ENCODE data around the gene MICALL1. TPM values are rescaled to one million over a fixed set of nuclear protein-coding genes. Genes with fewer than 3 reads are reported as not detected.

Gene MICALL1
- total and polyA plus RNA-seq, 4 experiments from 2014 or later, result 0.77 to 31.0 (median 17.6) TPM

DNA sequence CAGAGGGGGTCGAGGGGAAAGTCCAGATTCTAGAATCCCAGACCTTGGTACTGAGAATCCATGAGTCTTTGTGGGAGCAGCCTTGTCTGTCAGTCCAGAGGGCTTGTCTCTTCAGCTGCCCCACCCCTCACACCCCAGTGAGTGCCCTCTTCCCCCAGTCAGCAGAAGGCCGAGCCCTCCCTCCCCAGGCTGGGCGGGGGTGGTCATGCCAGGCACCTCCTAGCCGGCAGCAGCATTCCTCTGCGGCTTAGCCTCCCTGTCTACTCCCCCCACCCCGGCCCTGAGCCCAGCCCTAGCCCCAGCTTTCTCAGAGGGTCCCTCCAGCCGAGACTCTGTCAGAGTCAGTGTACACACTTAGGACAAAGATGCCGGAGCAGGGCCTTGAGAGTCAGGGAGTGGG, 73.7 kb downstream of the MICALL1 start:
- Histone ChIP-seq H3K36me3 (ENCODE audit: insufficient read depth, low read length) (no peaks in the 10 kb centered on the region), H3K27me3 (ENCODE audit: insufficient read depth, low read length) (no peaks in the 10 kb centered on the region), H3K9me3 (ENCODE audit: control insufficient read depth in 1 of 2, low read length in 2 of 2) (no peaks in the 10 kb centered on the region), H3K27ac (ENCODE audit: low read depth, low read length) (no peak overlapping the region), H3K4me3 (ENCODE audit: low read length in 2 of 2) (no peak overlapping the region), H3K4me1 (ENCODE audit: insufficient read depth, low read length) (no peaks in the 10 kb centered on the region)
- ChIA-PET CTCF (ENCODE audit: partially characterized antibody) (no interaction called here), POLR2A (ENCODE audit: partially characterized antibody) (no interaction called here)
- Mint-ChIP-seq H3K27ac (no peak overlapping the region), H3K4me1 (peaks cover 0 to 2% (median under 1%) of the 10 kb centered on the region in 4 donors), H3K4me3 (no peak overlapping the region), H3K9me3 (no peaks in the 10 kb centered on the region), H3K27me3 (no peaks in the 10 kb centered on the region), H3K36me3 (peaks cover 9 to 11% of the 10 kb centered on the region in 2 donors)
- no peak for DNase-seq
- intact Hi-C loops (cut with micrococcal nuclease), result no loop called here

DNA sequence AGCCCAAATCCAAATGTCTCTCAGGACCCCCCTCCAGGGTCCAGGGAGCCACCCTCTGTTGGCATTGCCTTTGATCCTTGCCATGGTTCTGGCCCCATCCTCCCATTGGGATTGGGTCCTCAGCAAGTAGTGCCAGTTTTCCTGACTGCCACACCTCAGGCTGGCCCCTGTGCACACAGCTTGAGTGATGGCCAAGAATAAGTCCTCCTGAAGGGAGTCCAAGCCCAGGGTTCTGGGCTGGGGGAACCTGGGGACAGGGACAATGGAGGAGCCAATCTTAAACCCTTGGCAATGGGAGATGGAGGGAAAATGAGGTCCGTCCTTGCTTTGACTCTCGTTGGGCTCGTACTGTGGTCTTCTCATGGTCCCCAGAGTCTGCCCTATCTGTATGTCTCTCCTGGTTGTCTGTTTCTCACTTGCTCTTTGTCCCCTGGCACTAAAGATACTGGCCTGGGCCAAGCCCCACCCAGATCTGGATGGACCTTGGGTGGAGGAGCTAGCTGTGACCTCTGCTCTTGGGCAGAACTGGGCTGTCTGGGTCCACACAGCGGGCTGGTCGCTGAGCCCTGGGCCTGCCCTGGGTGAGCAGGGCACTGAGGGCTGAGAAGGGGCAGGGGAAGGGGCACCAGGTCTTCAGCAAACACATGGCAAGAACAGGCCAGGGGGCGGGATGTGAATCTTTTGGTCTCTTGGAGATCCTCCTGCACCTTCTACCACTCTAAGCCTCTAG, 75.3 kb downstream of the MICALL1 start:
- no peaks in the 10 kb centered on the region for H3K27me3 Mint-ChIP-seq
- H3K4me1 ChIP-seq (ENCODE audit: insufficient read depth, low read length), result no peaks in the 10 kb centered on the region
- H3K9me3 Mint-ChIP-seq, result no peaks in the 10 kb centered on the region
- DNase-seq, result no peak
- no peaks in the 10 kb centered on the region for H3K9me3 ChIP-seq (ENCODE audit: control insufficient read depth in 1 of 2, low read length in 2 of 2)
- H3K27ac Mint-ChIP-seq, result peak overlapping the region in 1 of 7 donors; percentile 30
- H3K36me3 ChIP-seq (ENCODE audit: insufficient read depth, low read length), result no peaks in the 10 kb centered on the region
- H3K27me3 ChIP-seq (ENCODE audit: insufficient read depth, low read length), result no peaks in the 10 kb centered on the region
- no peaks in the 10 kb centered on the region for H3K4me1 Mint-ChIP-seq
- H3K36me3 Mint-ChIP-seq, result peaks cover 0 to 4% of the 10 kb centered on the region in 2 donors
- no peak overlapping the region for H3K4me3 ChIP-seq (ENCODE audit: low read length in 2 of 2)
- no peak overlapping the region for H3K27ac ChIP-seq (ENCODE audit: low read depth, low read length)
- CTCF ChIA-PET (ENCODE audit: partially characterized antibody), result no interaction called here
- POLR2A ChIA-PET (ENCODE audit: partially characterized antibody), result no interaction called here
- H3K4me3 Mint-ChIP-seq, result no peak overlapping the region
- intact Hi-C loops (cut with micrococcal nuclease), result no loop called here

DNA sequence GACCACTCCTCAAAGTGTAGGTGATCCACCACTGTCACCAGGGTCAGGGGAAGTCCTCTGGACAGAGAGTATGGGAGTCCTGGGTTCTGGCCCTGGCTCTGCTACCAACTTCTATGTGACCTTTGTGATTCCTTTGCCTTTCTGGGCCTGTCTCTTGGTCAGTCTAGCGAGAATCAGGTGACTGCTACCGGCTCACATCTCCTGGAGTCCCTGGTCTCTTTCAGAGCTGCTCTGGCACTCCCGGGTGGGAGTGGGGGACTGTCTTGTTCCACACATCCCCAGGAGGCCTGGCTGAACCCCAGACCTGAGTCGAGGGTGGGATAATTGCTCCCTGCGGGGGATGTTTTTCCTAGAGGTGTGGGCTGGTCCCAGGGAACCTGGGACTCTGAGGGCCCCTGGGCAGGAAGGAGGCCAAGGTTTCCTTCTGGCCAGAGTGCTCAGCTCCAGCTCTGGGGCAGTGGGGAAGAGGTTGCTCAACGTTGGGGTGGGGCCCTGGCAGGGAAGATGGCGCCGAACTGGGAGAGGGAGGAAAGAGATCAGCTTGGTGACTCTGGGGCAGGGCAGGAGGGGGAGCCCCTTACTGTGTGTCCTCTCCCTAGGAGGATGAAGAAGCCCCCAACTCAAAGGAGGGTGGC, 76.2 kb downstream of the MICALL1 start:
- POLR2A ChIA-PET (ENCODE audit: partially characterized antibody), result no interaction called here
- Histone ChIP-seq H3K9me3 (ENCODE audit: control insufficient read depth in 1 of 2, low read length in 2 of 2) (no peaks in the 10 kb centered on the region), H3K4me1 (ENCODE audit: insufficient read depth, low read length) (no peaks in the 10 kb centered on the region), H3K27me3 (ENCODE audit: insufficient read depth, low read length) (no peaks in the 10 kb centered on the region), H3K4me3 (ENCODE audit: low read length in 2 of 2) (no peak overlapping the region), H3K27ac (ENCODE audit: low read depth, low read length) (no peak overlapping the region), H3K36me3 (ENCODE audit: insufficient read depth, low read length) (no peaks in the 10 kb centered on the region)
- intact Hi-C loops (cut with micrococcal nuclease), result no loop called here
- Mint-ChIP-seq H3K4me3 (no peak overlapping the region), H3K9me3 (no peaks in the 10 kb centered on the region), H3K4me1 (no peaks in the 10 kb centered on the region), H3K36me3 (peaks cover 0 to 4% of the 10 kb centered on the region in 2 donors), H3K27me3 (no peaks in the 10 kb centered on the region), H3K27ac (no peak overlapping the region)
- CTCF ChIA-PET (ENCODE audit: partially characterized antibody), result no interaction called here
- no peak for DNase-seq

DNA sequence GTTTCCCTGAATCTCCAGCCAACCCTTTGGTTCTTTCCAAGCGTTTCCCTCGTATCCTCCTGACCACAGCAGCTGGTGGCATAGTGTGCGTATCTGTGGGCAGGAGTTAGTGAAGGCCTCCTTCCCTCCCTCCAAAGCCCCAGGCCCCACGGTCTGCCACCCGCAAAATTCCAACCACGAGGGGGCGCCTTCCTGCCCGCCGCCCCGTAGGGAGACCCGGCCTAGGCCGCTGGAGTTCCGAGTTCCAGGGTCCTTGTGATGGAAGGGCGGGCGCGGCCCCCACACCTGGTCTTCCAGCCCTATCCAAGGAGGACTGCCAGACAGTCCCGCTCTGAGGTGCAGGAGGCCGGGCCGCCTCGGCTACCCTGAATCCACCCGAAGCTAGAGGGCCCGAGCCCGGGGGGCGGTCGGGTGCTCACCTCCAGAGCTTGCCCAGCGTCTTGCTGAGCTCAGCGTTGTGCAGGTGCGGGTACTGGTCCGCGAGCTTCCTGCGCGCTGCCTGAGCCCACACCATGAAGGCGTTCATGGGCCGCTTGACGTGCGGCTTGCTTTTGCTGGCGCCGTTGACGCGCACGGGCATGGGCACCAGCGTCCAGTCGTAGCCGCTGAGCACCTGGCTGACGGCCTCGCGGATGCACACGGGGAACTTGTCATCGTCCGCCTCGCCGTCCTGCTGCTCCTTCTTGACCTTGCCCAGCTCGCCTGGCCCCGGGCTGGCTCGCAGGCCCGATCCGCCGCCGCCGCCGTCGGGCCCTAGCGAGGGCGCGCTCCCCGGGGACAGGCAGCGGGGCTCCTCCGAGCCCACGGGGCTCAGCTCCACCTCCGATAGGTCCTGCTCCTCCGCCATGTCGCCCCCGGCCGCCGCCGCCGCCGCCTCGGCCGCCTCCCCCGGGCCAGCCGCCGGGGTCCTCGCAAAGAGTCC, 77.1 kb downstream of the MICALL1 start:
- no peak for DNase-seq
- POLR2A ChIA-PET (ENCODE audit: partially characterized antibody), result no interaction called here
- Histone ChIP-seq H3K4me1 (ENCODE audit: insufficient read depth, low read length) (no peaks in the 10 kb centered on the region), H3K4me3 (ENCODE audit: low read length in 2 of 2) (no peak overlapping the region), H3K36me3 (ENCODE audit: insufficient read depth, low read length) (no peaks in the 10 kb centered on the region), H3K9me3 (ENCODE audit: control insufficient read depth in 1 of 2, low read length in 2 of 2) (no peaks in the 10 kb centered on the region), H3K27me3 (ENCODE audit: insufficient read depth, low read length) (no peaks in the 10 kb centered on the region), H3K27ac (ENCODE audit: low read depth, low read length) (no peak overlapping the region)
- H3K4me1 Mint-ChIP-seq, result no peaks in the 10 kb centered on the region
- peaks cover 0 to 3% of the 10 kb centered on the region in 2 donors for H3K36me3 Mint-ChIP-seq
- H3K27ac Mint-ChIP-seq, result no peak overlapping the region
- intact Hi-C loops (cut with micrococcal nuclease), result no loop called here
- CTCF ChIA-PET (ENCODE audit: partially characterized antibody), result no interaction called here
- H3K27me3 Mint-ChIP-seq, result no peaks in the 10 kb centered on the region
- no peaks in the 10 kb centered on the region for H3K9me3 Mint-ChIP-seq
- no peak overlapping the region for H3K4me3 Mint-ChIP-seq

DNA sequence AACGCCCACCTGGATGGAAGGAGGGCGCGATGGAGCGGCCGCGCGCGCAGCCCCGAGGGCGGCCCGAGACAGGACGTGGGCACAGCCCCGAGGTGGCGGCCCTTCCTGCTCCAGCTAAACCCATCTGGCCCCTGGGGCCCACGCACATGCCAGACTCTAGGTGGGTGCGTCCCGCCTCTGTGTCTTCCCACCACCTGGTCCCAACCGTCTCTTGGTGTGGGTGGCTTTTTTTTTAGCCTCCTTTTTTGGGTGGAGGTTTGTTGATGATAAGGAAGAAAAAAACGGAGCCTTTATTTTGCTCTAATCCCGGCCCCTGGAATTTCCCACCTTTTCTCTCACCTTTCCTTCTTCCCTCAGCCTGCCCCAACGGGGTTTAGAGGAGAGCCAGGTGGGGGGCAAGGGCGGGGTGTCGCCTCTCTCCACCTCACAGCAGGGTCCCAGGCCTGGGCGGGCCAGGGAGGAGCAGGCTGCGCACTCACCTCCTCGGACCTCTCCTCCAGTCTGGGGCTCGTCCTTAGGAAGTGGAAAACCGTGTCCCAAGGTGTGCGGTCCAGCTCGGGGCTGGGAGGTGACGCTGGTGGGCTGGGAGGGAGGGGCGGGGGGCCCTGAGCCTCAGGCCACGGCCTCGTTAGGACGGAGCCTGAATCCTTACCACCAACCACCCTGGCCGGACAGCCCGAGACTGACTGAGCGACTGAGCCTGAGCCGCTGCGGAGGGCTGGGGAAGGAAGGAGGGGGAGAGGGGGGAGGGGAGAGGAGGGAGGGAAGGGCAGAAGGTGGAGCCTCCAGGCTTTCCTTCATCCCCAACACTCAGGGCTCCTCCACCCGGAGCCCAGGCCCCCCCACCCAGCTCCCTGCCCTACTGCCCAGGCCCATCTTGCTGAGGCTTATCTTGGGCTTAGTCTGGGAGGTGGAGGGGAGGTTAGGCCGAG, 78.0 kb downstream of the MICALL1 start, which contains the start of gene SOX10:
Gene SOX10, minus strand, starts transcription at position 696 of the 932 bp plus-strand sequence. CDS start 771 bp downstream, outside the sequence.
- Mint-ChIP-seq H3K27me3 (no peaks in the 10 kb centered on the region), H3K4me3 (no peak within 1 kb of the TSS), H3K9me3 (no peaks in the 10 kb centered on the region), H3K4me1 (no peaks in the 10 kb centered on the region), H3K27ac (no peak within 1 kb of the TSS), H3K36me3 (peaks cover 0 to 3% of the 10 kb centered on the region in 2 donors)
- no peak within 1 kb of the TSS for H3K27ac ChIP-seq (ENCODE audit: low read depth, low read length)
- no peak within 1 kb of the TSS for H3K4me3 ChIP-seq (ENCODE audit: low read length in 2 of 2)
- H3K4me1 ChIP-seq (ENCODE audit: insufficient read depth, low read length), result no peaks in the 10 kb centered on the region
- no peak for DNase-seq
- no peaks in the 10 kb centered on the region for H3K36me3 ChIP-seq (ENCODE audit: insufficient read depth, low read length)
- H3K9me3 ChIP-seq (ENCODE audit: control insufficient read depth in 1 of 2, low read length in 2 of 2), result no peaks in the 10 kb centered on the region
- ChIA-PET POLR2A (ENCODE audit: partially characterized antibody) (no interaction called here), CTCF (ENCODE audit: partially characterized antibody) (no interaction called here)
- no peaks in the 10 kb centered on the region for H3K27me3 ChIP-seq (ENCODE audit: insufficient read depth, low read length)
- intact Hi-C loops (cut with micrococcal nuclease), result no loop called here

DNA sequence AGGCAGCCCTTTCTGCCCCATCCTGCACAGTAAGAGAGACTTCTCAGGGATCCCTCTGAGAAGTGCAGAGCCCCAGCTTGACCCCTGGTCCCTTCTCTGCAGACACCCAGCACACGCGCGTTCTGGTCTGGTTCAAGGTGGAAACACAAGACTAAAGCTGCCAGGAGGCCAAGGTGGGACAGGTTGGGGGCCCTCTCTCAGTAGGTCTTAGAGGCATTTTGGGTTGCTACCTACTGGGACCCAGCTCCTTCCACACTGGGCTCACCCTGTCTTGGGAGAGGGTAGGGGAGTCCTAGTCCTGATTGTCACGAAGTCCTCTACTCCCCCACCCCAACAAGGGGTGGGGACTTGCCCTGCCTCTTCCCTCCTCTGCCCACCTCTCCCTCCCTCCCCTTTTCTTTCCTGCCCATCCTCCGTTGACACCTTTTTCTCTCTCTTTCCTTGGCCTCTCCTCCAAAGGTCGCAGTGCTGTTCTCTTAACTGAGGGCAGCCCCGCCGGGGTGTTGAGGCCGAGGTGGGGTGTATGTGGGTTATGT, 79.0 kb downstream of the MICALL1 start:
- Histone ChIP-seq H3K4me1 (ENCODE audit: insufficient read depth, low read length) (no peaks in the 10 kb centered on the region), H3K27ac (ENCODE audit: low read depth, low read length) (no peak overlapping the region), H3K4me3 (ENCODE audit: low read length in 2 of 2) (no peak overlapping the region), H3K36me3 (ENCODE audit: insufficient read depth, low read length) (no peaks in the 10 kb centered on the region), H3K9me3 (ENCODE audit: control insufficient read depth in 1 of 2, low read length in 2 of 2) (no peaks in the 10 kb centered on the region), H3K27me3 (ENCODE audit: insufficient read depth, low read length) (no peaks in the 10 kb centered on the region)
- intact Hi-C loops (cut with micrococcal nuclease), result no loop called here
- Mint-ChIP-seq H3K9me3 (no peaks in the 10 kb centered on the region), H3K27me3 (no peaks in the 10 kb centered on the region), H3K4me1 (no peaks in the 10 kb centered on the region), H3K4me3 (no peak overlapping the region), H3K27ac (no peak overlapping the region), H3K36me3 (peaks cover 0 to 3% of the 10 kb centered on the region in 2 donors)
- ChIA-PET CTCF (ENCODE audit: partially characterized antibody) (no interaction called here), POLR2A (ENCODE audit: partially characterized antibody) (no interaction called here)
- no peak for DNase-seq

Data from CD4-positive, alpha-beta memory T cell (primary cell).